GM19035 (cell line): ENCODE results near the gene MMP10.
"Not testable (repeated sequence)": the region's sequence is repeated elsewhere in the genome, so short reads cannot be mapped to it uniquely, and the experiment has no call there.

Source experiments
- ATAC-seq: cut with Tn5 transposase; IDR thresholded peaks from one replicate; pipeline ENCODE4 v1.9.1; 2021; ENCODE audit not compliant: unreplicated experiment

Gene MMP10

DNA sequence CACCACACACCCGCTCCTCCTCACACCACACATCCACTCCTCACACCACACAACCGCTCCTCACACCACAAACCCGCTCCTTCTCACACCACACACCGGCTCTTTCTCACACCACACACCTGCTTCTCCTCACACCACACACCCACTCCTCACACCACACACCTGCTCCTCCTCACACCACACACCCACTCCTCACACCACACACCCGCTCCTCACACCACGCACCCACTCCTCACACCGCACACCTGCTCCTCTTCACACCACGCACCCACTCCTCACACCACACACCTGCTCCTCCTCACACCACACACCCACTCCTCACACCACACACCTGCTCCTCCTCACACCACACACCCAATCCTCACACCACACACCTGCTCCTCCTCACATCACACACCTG, 49.5 kb downstream of the MMP10 start:
- ATAC-seq, result not testable (repeated sequence)

DNA sequence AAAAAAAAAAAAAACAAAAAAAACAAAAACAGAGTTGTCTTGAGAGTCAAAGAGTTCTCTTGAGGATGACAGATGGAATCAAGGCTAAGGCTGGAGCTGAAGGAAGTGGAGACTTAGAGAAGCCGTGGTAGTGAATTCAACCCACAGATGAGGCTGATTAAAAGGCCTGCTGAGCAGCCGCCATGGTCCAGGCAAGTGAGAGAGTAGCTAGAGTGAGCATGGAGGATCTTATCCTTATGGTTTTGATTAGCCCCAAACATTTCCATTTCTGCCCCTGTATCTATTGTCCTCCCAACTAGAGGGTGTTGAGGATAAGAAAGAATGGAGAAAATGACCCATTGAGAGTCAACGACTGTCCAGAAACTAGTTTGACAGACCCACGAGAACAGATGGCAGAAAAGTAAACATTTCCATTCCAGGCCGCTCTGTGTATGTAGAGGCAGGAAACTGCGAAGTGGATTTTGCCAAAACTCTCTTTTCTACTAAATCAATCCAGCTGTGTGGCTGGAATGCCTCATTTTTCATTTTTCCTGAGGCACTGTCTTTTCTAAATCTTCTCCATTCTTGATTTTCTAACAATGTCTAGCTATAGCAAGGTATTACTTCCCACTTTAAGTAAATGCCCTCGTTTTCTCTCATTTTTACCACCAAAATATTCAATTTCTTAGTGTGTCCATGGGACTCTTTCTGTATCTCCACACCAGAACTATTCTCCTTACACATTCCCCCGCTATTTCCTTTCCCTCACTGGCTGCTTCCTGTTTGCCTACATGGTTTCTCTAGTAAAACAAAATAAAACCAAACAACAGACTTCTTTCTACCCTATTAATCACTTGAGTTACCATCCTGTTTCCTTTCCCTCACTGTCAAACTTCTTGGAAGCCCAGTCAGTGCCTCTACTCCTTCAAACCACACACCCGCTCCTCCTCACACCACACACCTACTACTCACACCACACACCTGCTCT, 50.3 kb downstream of the MMP10 start:
- no peak for ATAC-seq

DNA sequence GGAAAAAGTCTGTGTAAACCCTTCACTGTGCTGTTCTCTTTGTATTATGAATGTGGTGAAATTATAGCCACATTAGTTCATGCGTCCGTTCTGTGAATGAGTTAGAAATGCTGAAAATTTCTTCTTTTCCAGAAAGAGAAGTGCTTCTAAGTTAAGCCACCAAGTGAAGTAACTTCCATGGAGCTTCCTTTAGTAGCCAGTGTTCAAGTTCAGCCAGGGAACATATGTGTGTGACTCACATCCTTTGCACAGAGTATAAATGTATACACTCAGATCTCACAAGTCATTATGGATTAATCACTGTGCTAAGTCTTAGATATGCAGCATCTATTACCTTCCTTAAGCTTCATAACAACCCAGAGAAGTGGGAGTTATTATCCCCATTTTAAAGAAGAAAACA, 52.5 kb downstream of the MMP10 start:
- no peak for ATAC-seq

DNA sequence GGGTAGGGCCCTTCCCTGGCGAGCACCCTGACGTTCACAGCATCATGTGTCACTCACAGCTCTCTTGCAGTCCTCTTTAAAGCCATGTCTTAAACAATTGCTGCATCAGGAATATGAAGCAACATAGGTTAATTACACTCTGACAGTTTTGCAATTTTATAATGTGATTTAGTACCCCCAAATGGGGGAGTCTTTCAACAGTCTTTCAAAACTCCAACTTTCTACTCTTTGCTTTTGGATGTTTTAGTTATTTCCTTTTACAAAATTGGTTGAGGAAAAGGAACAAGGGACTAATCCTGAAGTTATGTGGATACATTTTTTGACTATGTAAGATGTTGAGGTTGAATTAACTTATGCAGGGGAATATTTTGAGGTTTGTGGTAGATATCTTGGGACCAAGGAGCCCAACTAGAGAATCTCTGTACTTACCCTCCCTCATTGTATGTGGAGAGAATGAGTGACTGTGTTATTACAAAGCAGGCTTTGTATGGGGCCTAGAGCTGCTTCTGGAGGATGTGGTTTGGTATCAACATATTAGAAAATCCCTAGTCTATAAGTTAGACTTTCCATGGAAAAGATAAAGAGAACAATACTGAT, 55.4 kb downstream of the MMP10 start, which contains the start of gene MMP8:
Gene MMP8 (minus strand): TSS at position 51 of the 597 bp plus-strand sequence. CDS start 99 bp downstream, outside the sequence.
- ATAC-seq, result no peak

DNA sequence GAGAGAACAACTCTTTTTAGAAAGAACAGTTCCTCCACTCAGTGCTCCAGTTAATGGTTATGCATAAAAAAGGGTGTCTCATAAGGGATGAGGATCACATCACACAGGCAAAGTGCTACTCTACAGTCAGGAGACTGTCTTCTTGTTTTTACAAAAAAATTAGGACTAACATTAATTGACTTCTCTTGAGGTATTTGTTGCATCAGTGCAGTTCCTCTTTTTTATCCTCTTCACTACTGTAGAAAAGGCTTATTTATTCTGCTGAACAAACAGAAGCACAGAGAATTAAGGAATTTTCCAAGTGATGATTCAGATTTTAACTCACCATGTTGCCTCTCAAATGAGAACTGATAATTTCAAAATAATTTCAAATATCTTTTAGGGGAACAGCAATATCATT, 57.6 kb downstream of the MMP10 start:
- no peak for ATAC-seq
